ENCODE measurements around the gene CST9.

Gene CST9, protein sequence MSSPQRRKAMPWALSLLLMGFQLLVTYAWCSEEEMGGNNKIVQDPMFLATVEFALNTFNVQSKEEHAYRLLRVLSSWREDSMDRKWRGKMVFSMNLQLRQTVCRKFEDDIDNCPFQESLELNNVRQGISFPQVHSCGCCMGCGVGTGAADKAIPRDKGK

GRCh38 chr20:23605867-23606651 is at the start of gene CST9:
Gene CST9, minus strand, starts transcription at chr20:23605917. Its CDS starts 53 bp downstream, at chr20:23605864.
- H3K27ac ChIP-seq = no peak within 1 kb of the TSS
- TF ChIP-seq, protein P1, sequence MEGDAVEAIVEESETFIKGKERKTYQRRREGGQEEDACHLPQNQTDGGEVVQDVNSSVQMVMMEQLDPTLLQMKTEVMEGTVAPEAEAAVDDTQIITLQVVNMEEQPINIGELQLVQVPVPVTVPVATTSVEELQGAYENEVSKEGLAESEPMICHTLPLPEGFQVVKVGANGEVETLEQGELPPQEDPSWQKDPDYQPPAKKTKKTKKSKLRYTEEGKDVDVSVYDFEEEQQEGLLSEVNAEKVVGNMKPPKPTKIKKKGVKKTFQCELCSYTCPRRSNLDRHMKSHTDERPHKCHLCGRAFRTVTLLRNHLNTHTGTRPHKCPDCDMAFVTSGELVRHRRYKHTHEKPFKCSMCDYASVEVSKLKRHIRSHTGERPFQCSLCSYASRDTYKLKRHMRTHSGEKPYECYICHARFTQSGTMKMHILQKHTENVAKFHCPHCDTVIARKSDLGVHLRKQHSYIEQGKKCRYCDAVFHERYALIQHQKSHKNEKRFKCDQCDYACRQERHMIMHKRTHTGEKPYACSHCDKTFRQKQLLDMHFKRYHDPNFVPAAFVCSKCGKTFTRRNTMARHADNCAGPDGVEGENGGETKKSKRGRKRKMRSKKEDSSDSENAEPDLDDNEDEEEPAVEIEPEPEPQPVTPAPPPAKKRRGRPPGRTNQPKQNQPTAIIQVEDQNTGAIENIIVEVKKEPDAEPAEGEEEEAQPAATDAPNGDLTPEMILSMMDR (conservative IDR thresholded peaks at IDR 0.05) = no peak

DNA sequence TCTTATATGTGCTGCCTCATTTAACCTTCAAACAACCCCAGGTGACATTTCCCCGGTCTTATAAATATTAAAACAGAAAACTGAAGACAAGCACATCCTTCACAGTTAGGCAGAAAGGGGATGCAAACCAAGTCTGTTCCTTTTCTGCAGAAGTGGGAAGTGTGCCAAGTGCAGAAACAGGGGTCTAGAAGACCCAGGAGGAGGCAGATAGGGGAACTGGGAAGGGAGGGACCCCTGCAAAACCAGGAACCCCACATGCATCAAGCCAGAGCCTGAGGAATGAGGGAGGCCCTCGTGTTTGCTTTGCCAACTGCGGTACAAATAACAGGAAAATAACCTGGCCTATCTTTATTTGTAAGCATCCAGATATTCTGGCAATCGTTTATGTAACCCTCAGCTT is 49.0 kb upstream of the CST9 start:
- TF ChIP-seq, protein P1 (conservative IDR thresholded peaks at IDR 0.05) = no peak

DNA sequence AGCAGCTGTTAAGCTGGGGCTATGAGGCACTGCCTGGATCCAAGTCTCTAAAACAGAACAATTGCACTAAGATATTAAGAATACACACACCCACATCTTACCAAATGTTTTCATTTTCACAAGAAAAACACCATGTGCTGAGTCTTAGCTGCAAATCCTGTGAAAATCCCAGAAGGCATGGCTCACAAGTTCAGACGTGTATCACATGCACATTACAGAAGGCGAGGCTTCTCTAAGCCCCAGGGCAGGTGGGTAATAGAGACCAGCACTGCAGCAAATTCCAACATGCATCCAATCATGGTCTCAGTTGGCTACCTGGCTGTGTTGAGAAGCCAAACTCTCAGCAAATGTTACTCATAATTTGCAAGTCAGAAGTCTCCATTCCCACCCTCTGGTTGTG is 48.3 kb upstream of the CST9 start:
- TF ChIP-seq, protein P1 (conservative IDR thresholded peaks at IDR 0.05) = no peak
- H3K27ac ChIP-seq = no peak overlapping the region

More for the DNA sequence above, 49.0 kb upstream of the CST9 start:
- H3K27ac ChIP-seq = no peak overlapping the region

DNA sequence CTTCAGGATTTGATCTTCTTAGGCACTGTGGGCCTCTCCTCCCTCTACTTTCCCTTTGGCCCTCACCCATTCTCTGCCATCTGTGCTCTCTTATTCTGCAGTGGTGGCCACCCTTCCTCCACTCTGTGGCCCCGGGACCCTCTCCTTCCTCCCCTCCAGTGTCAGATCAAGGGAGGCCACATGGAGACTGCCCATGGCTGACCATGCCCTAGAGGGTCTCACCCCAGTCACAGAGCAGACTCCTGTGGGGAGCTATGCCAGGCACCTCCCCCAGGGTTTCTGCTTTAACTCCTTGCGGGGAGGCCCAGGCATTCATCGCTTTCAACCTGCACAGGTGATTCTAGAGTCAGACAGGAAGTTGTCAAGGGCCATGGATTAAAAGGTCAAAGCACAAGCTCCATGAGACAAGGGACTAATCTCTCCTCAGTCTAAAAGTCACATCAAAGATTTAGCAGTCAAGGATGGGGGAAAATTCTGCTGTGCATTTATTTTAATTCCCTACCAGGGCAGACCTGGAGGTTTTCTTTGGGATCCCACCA is 47.8 kb upstream of the CST9 start:
- no peak overlapping the region for H3K27ac ChIP-seq
- TF ChIP-seq, protein P1 (conservative IDR thresholded peaks at IDR 0.05) = no peak

DNA sequence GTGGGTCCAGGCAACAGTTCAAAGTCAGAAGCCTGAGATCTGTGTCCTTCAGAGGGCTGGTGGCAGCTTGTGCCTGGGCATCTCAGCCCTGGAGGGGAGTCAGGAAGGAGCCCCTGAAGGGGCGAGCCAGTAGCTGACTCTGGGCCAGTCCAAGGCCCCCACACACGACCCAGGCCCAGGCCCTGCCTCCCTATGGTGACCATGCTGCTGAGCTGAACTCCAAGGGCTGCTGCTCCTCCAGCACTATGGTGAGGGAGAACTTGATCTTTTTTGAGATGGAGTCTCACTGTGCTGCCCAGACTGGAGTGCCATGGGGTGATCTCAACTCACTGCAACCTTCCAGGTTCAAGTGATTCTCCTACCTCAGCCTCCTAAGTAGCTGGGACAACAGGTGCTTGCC is 47.2 kb upstream of the CST9 start:
- TF ChIP-seq, protein P1 (conservative IDR thresholded peaks at IDR 0.05) = no peak
- no peak overlapping the region for H3K27ac ChIP-seq

DNA sequence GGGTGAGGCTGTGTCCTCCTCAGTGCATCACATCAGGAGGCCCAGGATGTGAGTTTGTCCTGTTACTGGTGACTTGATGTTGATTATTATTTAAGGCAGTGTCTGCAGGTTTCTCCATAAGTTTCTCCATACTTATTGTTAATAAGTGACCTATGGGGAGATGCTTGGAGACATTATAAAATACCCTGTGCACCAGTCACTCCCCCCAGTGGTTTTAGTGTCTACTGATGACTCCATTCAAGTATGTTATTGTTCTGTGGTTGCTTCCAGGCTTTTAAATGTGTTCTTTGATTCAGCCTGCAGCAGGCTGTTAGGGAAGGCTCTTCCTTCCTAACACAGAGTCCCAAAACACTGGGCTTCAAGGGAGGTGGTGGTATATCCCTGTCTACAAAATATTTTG is 46.7 kb upstream of the CST9 start:
- TF ChIP-seq, protein P1 (conservative IDR thresholded peaks at IDR 0.05) = no peak
- no peak overlapping the region for H3K27ac ChIP-seq

GRCh38 chr20:23651117-23651516 is 45.4 kb upstream of the CST9 start:
- TF ChIP-seq, protein P1 (conservative IDR thresholded peaks at IDR 0.05) = no peak

More at GRCh38 chr20:23651117-23651516, 45.4 kb upstream of the CST9 start:
- H3K27ac ChIP-seq = no peak overlapping the region
